Progenitor cell of endocrine pancreas (in vitro differentiated cells): ENCODE data around the gene SLC39A1. TPM values are rescaled to one million over a fixed set of nuclear protein-coding genes. Genes with fewer than 3 reads are reported as not detected.

Experiments used
- DNase-seq: peaks from one replicate; pipeline ENCODE4 v3.0.0; 2021; ENCODE audit warnings: low spot score; ENCODE audit not compliant: unreplicated experiment
- H3K27ac Mint-ChIP-seq: 2 replicates; pipeline ENCODE4 v1.8.0; 2021; ENCODE audit warnings: mild to moderate bottlenecking, moderate library complexity, mixed read lengths
- H3K27me3 Mint-ChIP-seq: 2 replicates; pipeline ENCODE4 v1.8.0; 2021; ENCODE audit warnings: mixed read lengths
- H3K36me3 Mint-ChIP-seq: 2 replicates; pipeline ENCODE4 v1.8.0; 2022; ENCODE audit warnings: mixed read lengths; ENCODE audit not compliant: insufficient read depth
- H3K4me1 Mint-ChIP-seq: 2 replicates; pipeline ENCODE4 v1.8.0; 2021; ENCODE audit warnings: low read depth, mixed read lengths
- H3K4me3 Mint-ChIP-seq: 2 replicates; pipeline ENCODE4 v1.8.0; 2021; ENCODE audit warnings: low read depth, mild to moderate bottlenecking, moderate library complexity, mixed read lengths
- H3K9me3 Mint-ChIP-seq: 2 replicates; pipeline ENCODE4 v1.8.0; 2021; ENCODE audit warnings: low read depth, mixed read lengths
- total RNA-seq: library from RNA; stranded (reverse); gene quantifications from 2 replicates; pipeline ENCODE4 v1.2.1, GENCODE V29; 2021
- TF ChIP-seq, protein P1 (sequence below): fragments of 200-600 bp; sonication (generic); IDR thresholded peaks from one replicate; pipeline ENCODE4 v1.5.0; 2021; ENCODE audit warnings: antibody characterized with exemption, mild to moderate bottlenecking; ENCODE audit not compliant: unreplicated experiment

Gene SLC39A1
- total RNA-seq, 1 donor from 2014 or later, result 70.6 TPM

- H3K27ac Mint-ChIP-seq, result peak within 1 kb of the TSS; percentile 96
- peaks cover 22% of the 10 kb centered on the region for H3K4me1 Mint-ChIP-seq
- no peaks in the 10 kb centered on the region for H3K27me3 Mint-ChIP-seq
- TF ChIP-seq, protein P1, sequence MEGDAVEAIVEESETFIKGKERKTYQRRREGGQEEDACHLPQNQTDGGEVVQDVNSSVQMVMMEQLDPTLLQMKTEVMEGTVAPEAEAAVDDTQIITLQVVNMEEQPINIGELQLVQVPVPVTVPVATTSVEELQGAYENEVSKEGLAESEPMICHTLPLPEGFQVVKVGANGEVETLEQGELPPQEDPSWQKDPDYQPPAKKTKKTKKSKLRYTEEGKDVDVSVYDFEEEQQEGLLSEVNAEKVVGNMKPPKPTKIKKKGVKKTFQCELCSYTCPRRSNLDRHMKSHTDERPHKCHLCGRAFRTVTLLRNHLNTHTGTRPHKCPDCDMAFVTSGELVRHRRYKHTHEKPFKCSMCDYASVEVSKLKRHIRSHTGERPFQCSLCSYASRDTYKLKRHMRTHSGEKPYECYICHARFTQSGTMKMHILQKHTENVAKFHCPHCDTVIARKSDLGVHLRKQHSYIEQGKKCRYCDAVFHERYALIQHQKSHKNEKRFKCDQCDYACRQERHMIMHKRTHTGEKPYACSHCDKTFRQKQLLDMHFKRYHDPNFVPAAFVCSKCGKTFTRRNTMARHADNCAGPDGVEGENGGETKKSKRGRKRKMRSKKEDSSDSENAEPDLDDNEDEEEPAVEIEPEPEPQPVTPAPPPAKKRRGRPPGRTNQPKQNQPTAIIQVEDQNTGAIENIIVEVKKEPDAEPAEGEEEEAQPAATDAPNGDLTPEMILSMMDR, result no peak
- H3K36me3 Mint-ChIP-seq, result no peaks in the 10 kb centered on the region
- peak; percentile 98 for DNase-seq
- no peaks in the 10 kb centered on the region for H3K9me3 Mint-ChIP-seq
- peak within 1 kb of the TSS; percentile 86 for H3K4me3 Mint-ChIP-seq
These were observed 40.1 kb downstream of the SLC39A1 start, which contains the start of gene GATAD2B for GRCh38 chr1:153922972-153923925. Gene GATAD2B (minus strand): TSS chr1:153922972. CDS start chr1:153828347, 94,625 bp downstream.

GRCh38 chr1:153922076-153922971 lies 41.0 kb downstream of the SLC39A1 start:
- H3K27ac Mint-ChIP-seq, result peak overlapping the region; percentile 96
- H3K27me3 Mint-ChIP-seq, result no peaks in the 10 kb centered on the region

GRCh38 chr1:153921803-153922075 lies 41.6 kb downstream of the SLC39A1 start:
- no peak for DNase-seq
- no peaks in the 10 kb centered on the region for H3K27me3 Mint-ChIP-seq
- no peaks in the 10 kb centered on the region for H3K36me3 Mint-ChIP-seq
- TF ChIP-seq, protein P1, result no peak
- peak overlapping the region; percentile 86 for H3K4me3 Mint-ChIP-seq
- H3K4me1 Mint-ChIP-seq, result peaks cover 25% of the 10 kb centered on the region
- peak overlapping the region; percentile 89 for H3K27ac Mint-ChIP-seq
- no peaks in the 10 kb centered on the region for H3K9me3 Mint-ChIP-seq

More at GRCh38 chr1:153922076-153922971, 41.0 kb downstream of the SLC39A1 start:
- Mint-ChIP-seq H3K9me3 (no peaks in the 10 kb centered on the region), H3K4me3 (peak overlapping the region; percentile 86), H3K4me1 (peaks cover 25% of the 10 kb centered on the region), H3K36me3 (no peaks in the 10 kb centered on the region)
- DNase-seq, result peak; percentile 58
- TF ChIP-seq, protein P1, result peak; percentile 34

DNA sequence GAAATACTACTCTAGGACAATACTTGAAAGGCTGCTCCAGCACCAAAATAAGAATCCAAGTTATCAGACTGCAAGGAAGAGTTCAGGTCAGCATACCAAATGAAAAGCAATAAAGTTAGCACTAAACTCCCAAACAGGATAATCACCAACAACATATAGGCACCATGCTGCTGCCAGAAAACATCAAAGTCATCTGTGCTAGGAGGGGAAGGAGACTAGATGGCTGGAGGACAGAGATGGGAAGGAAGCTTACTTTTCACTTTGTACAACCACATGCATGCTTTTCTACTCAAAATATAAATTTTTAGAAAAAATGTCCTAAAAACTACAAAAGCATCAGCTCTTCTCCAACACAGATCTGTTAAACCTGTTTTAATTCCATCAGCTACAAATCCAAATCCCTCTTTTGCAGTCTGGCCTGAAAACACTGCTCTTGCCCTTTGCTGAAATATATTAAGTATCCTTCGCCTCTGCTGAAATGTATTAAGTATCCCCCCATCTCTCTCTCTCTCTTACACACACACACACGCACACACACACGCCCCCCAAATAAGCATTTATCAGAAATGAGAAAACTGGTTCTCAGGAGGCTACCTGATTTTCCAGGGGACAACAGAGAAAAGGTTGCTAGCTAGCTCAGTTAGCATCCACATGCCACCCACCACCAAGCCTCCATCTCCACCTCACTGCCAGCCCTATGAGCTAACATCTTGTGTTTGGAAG lies 42.1 kb downstream of the SLC39A1 start:
- no peaks in the 10 kb centered on the region for H3K27me3 Mint-ChIP-seq
- no peaks in the 10 kb centered on the region for H3K9me3 Mint-ChIP-seq
- peak overlapping the region; percentile 86 for H3K4me3 Mint-ChIP-seq
- no peak for DNase-seq
- H3K27ac Mint-ChIP-seq, result peak overlapping the region; percentile 89
- peaks cover 25% of the 10 kb centered on the region for H3K4me1 Mint-ChIP-seq
- TF ChIP-seq, protein P1, result no peak
- H3K36me3 Mint-ChIP-seq, result no peaks in the 10 kb centered on the region
